GM15510 (cell line): ENCODE measurements around the gene AOC2.

ENCODE experiments used
- POLR2A ChIP-seq: IDR thresholded peaks from 3 replicates; pipeline ENCODE4 v1.6.1; 2011; ENCODE audit warnings: borderline replicate concordance; ENCODE audit not compliant: insufficient read length; ENCODE audit errors: extremely low read depth

Gene AOC2

GRCh38 chr17:42866631-42867575 is 22.5 kb downstream of the AOC2 start:
- no peak for TF ChIP-seq POLR2A

GRCh38 chr17:42868338-42868737 is 24.0 kb downstream of the AOC2 start:
- no peak for TF ChIP-seq POLR2A

- TF ChIP-seq POLR2A = no peak
Observed at GRCh38 chr17:42871647-42872046, 27.3 kb downstream of the AOC2 start.

- no peak for TF ChIP-seq POLR2A
Observed at GRCh38 chr17:42872251-42872965, 28.0 kb downstream of the AOC2 start.

GRCh38 chr17:42873315-42873714 is 28.9 kb downstream of the AOC2 start:
- no peak for TF ChIP-seq POLR2A

- no peak for TF ChIP-seq POLR2A
Observed at GRCh38 chr17:42877037-42877436, 32.7 kb downstream of the AOC2 start.

- no peak for TF ChIP-seq POLR2A
Observed at GRCh38 chr17:42878123-42878880, 33.9 kb downstream of the AOC2 start.

- no peak for TF ChIP-seq POLR2A
Observed at GRCh38 chr17:42878924-42879595, 34.7 kb downstream of the AOC2 start.

GRCh38 chr17:42879596-42879985 is 35.2 kb downstream of the AOC2 start:
- no peak for TF ChIP-seq POLR2A

- no peak for TF ChIP-seq POLR2A
Observed at GRCh38 chr17:42880776-42881310, 36.5 kb downstream of the AOC2 start.

- no peak for TF ChIP-seq POLR2A
Observed at GRCh38 chr17:42882166-42882565, 37.8 kb downstream of the AOC2 start.

GRCh38 chr17:42883802-42884558 is 39.6 kb downstream of the AOC2 start:
- no peak for TF ChIP-seq POLR2A
